ENCODE data around the gene SPATA16. TPM values are rescaled to one million over a fixed set of nuclear protein-coding genes. Genes with fewer than 3 reads are reported as not detected.

SPATA16 gene
- polyA plus RNA-seq, 1 donor from 2014 or later, result not detected

GRCh38 chr3:172856795-172857742 lies 284.0 kb downstream of the SPATA16 start:
- Histone ChIP-seq H3K9ac (ENCODE audit: low read length) (no peak overlapping the region), H4K20me1 (ENCODE audit: insufficient read depth) (no peaks in the 10 kb centered on the region), H3K4me2 (ENCODE audit: low read length) (no peak overlapping the region), H3K27ac (ENCODE audit: low read length) (no peak overlapping the region), H3F3A (ENCODE audit: insufficient read depth, low read length, poor library complexity, severe bottlenecking) (no peaks in the 10 kb centered on the region), H3K9me3 (ENCODE audit: low read length) (no peaks in the 10 kb centered on the region), H2AFZ (ENCODE audit: low read depth, low read length) (no peak overlapping the region), H3K4me3 (ENCODE audit: low read length) (no peak overlapping the region), H3K27me3 (ENCODE audit: insufficient read depth, low read depth, low read length) (no peaks in the 10 kb centered on the region), H3K79me2 (replicated peaks; ENCODE audit: insufficient read depth, low read length) (no peaks in the 10 kb centered on the region), H3K36me3 (ENCODE audit: insufficient read depth, low read length) (no peaks in the 10 kb centered on the region), H3K9me2 (ENCODE audit: insufficient read depth, low read length) (no peaks in the 10 kb centered on the region)
- TF ChIP-seq POLR2AphosphoS5 (IDR thresholded peaks at IDR 0.05) (no peak), REST (IDR thresholded peaks at IDR 0.05; ENCODE audit: borderline replicate concordance) (no peak), EP300 (conservative IDR thresholded peaks at IDR 0.05; ENCODE audit: poor library complexity, severe bottlenecking) (no peak), EZH2 (IDR thresholded peaks at IDR 0.05; ENCODE audit: borderline replicate concordance, insufficient read depth, low read length, poor library complexity, severe bottlenecking) (no peak), CTCF (IDR thresholded peaks at IDR 0.05; ENCODE audit: poor library complexity, severe bottlenecking) (no peak), MXI1 (conservative IDR thresholded peaks at IDR 0.05; ENCODE audit: poor library complexity, severe bottlenecking) (no peak), TAF1 (IDR thresholded peaks at IDR 0.05; ENCODE audit: low read depth) (no peak), SMC3 (conservative IDR thresholded peaks at IDR 0.05; ENCODE audit: poor library complexity) (no peak), RAD21 (conservative IDR thresholded peaks at IDR 0.05) (no peak)

GRCh38 chr3:172855037-172855436 lies 286.0 kb downstream of the SPATA16 start:
- no peaks in the 10 kb centered on the region for H3K79me2 ChIP-seq (replicated peaks; ENCODE audit: insufficient read depth, low read length)
- no peak overlapping the region for H2AFZ ChIP-seq (ENCODE audit: low read depth, low read length)
- no peaks in the 10 kb centered on the region for H3K27me3 ChIP-seq (ENCODE audit: insufficient read depth, low read depth, low read length)
- no peaks in the 10 kb centered on the region for H4K20me1 ChIP-seq (ENCODE audit: insufficient read depth)
- H3K9me2 ChIP-seq (ENCODE audit: insufficient read depth, low read length), result no peaks in the 10 kb centered on the region
- no peaks in the 10 kb centered on the region for H3K36me3 ChIP-seq (ENCODE audit: insufficient read depth, low read length)
- H3K4me2 ChIP-seq (ENCODE audit: low read length), result no peak overlapping the region
- no peaks in the 10 kb centered on the region for H3F3A ChIP-seq (ENCODE audit: insufficient read depth, low read length, poor library complexity, severe bottlenecking)
- no peak overlapping the region for H3K4me3 ChIP-seq (ENCODE audit: low read length)
- TF ChIP-seq SMC3 (conservative IDR thresholded peaks at IDR 0.05; ENCODE audit: poor library complexity) (no peak), EZH2 (IDR thresholded peaks at IDR 0.05; ENCODE audit: borderline replicate concordance, insufficient read depth, low read length, poor library complexity, severe bottlenecking) (no peak), RAD21 (conservative IDR thresholded peaks at IDR 0.05) (no peak), TAF1 (IDR thresholded peaks at IDR 0.05; ENCODE audit: low read depth) (no peak), REST (IDR thresholded peaks at IDR 0.05; ENCODE audit: borderline replicate concordance) (no peak), MXI1 (conservative IDR thresholded peaks at IDR 0.05; ENCODE audit: poor library complexity, severe bottlenecking) (no peak), POLR2AphosphoS5 (IDR thresholded peaks at IDR 0.05) (no peak), EP300 (conservative IDR thresholded peaks at IDR 0.05; ENCODE audit: poor library complexity, severe bottlenecking) (no peak), CTCF (IDR thresholded peaks at IDR 0.05; ENCODE audit: poor library complexity, severe bottlenecking) (no peak)
- H3K9me3 ChIP-seq (ENCODE audit: low read length), result no peaks in the 10 kb centered on the region
- H3K27ac ChIP-seq (ENCODE audit: low read length), result no peak overlapping the region
- H3K9ac ChIP-seq (ENCODE audit: low read length), result no peak overlapping the region

All from neural cell (in vitro differentiated cells).